Hypothalamus (tissue), 51 donors: ENCODE measurements around the gene SUSD2.
"Not testable (repeated sequence)": the region's sequence is repeated elsewhere in the genome, so short reads cannot be mapped to it uniquely, and the experiment has no call there.

Experiments used
- DNase-seq, 51 donors: peaks; one replicate each; lab custom pipeline; 2025; lab: John Stamatoyannopoulos, UW

The SUSD2 gene

GRCh38 chr22:24181088-24181995 is at the start of gene SUSD2:
Gene SUSD2 (plus strand): TSS chr22:24181487. CDS start chr22:24181520, 33 bp downstream.
- no peak for DNase-seq

- peak in 1 of 51 donors; percentile 8 for DNase-seq
These were observed 47.9 kb upstream of the SUSD2 start for GRCh38 chr22:24133187-24133965.

- peak in 46 of 51 donors; percentile 6 to 84 (median 59) for DNase-seq
These were observed 47.0 kb upstream of the SUSD2 start for GRCh38 chr22:24134090-24134846.

GRCh38 chr22:24136533-24136932 is 44.8 kb upstream of the SUSD2 start:
- DNase-seq, result not testable (repeated sequence)

- DNase-seq, result no peak
These were observed 43.7 kb upstream of the SUSD2 start for GRCh38 chr22:24137595-24137994.

GRCh38 chr22:24138649-24139420 is 42.5 kb upstream of the SUSD2 start:
- no peak for DNase-seq

GRCh38 chr22:24140357-24140756 is 40.9 kb upstream of the SUSD2 start:
- DNase-seq, result peak in 29 of 51 donors; percentile 7 to 63 (median 28)

GRCh38 chr22:24141586-24141985 is 39.7 kb upstream of the SUSD2 start:
- no peak for DNase-seq

GRCh38 chr22:24142241-24142640 is 39.0 kb upstream of the SUSD2 start:
- DNase-seq, result no peak

GRCh38 chr22:24142831-24143230 is 38.5 kb upstream of the SUSD2 start:
- no peak for DNase-seq

GRCh38 chr22:24144056-24144777 is 37.1 kb upstream of the SUSD2 start:
- no peak for DNase-seq

GRCh38 chr22:24144778-24145085 is 36.6 kb upstream of the SUSD2 start:
- no peak for DNase-seq

GRCh38 chr22:24145446-24146193 is 35.7 kb upstream of the SUSD2 start:
- no peak for DNase-seq

GRCh38 chr22:24146194-24146616 is 35.1 kb upstream of the SUSD2 start:
- peak in 3 of 51 donors; percentile 10 to 25 (median 20) for DNase-seq

GRCh38 chr22:24146791-24147353 is 34.4 kb upstream of the SUSD2 start:
- DNase-seq, result peak in 2 of 51 donors; percentile 5 to 26

- no peak for DNase-seq
These were observed 33.6 kb upstream of the SUSD2 start for GRCh38 chr22:24147666-24148065.

GRCh38 chr22:24148266-24149197 is 32.8 kb upstream of the SUSD2 start:
- DNase-seq, result no peak
